Measurements from ENCODE around the gene PRKCE. TPM values are rescaled to one million over a fixed set of nuclear protein-coding genes. Genes with fewer than 3 reads are reported as not detected.
A peak's percentile ranks its signal among the peaks of the same experiment; 100 is the strongest.

Gene PRKCE
- total and polyA plus RNA-seq, 2 donors (not counting 1 experiment from before 2014, with no cell fraction given) = 14.1 to 19.0 TPM

DNA sequence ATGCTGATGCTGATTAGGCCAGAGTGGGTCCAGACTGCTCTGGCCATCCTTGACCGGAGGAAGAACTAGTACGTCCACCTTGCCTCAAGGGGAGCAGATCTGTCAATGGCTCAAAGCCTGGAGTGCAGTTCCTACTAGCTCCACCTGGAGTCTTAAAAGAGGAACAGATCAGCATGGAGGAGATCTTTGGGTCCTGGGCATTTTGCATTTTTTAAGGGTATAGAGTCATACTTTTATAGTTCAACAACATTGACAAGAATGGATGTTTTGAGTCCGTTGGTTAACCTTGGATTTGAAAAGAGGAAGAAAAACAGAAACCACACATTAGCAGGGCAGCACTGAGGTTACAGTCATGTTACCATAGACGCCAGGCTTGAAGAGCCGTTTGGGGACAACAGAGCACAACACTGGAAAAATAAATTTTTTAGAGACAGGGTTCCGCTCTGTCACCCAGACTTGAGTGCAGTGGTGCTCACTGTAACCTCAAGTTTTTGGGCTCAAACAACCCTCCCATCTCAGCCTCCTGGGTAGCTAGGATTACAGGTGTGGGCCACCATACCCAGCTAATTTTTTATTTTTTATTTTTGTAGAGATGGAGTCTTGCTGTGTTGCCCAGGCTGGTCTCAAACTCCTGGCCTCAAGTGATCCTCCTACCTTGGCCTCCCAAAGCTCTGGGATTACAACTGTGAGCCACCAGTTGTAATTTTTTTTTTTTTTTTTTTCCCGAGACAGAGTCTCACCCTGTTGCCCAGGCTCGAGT is 78.5 kb downstream of the PRKCE start:
- DNase-seq (ENCODE audit: low read depth in 2 of 2) = no peak
- Histone ChIP-seq H3K36me3 (ENCODE audit: control insufficient read depth, insufficient read depth, low read length) (no peaks in the 10 kb centered on the region), H4K20me1 (ENCODE audit: control insufficient read depth, extremely low read depth, insufficient read depth, low read length) (no peaks in the 10 kb centered on the region), H3K9ac (ENCODE audit: insufficient read depth, low read length) (no peak overlapping the region), H3K4me3 (replicated peaks in 1 of 4; ENCODE audit: control extremely low read depth in 1 of 4, insufficient read depth in 1 of 4, low read depth in 3 of 4, low read length in 4 of 4) (no peak overlapping the region), H3K4me2 (ENCODE audit: extremely low read depth, insufficient read depth, low read length) (no peak overlapping the region), H3K27ac (ENCODE audit: insufficient read depth, low read length) (no peak overlapping the region), H2AFZ (ENCODE audit: low read length) (no peak overlapping the region), H3K27me3 (ENCODE audit: control insufficient read depth, insufficient read depth, low read length) (no peaks in the 10 kb centered on the region), H3K79me2 (ENCODE audit: control insufficient read depth, insufficient read depth, low read length) (no peaks in the 10 kb centered on the region), H3K9me3 (ENCODE audit: control insufficient read depth, insufficient read depth, low read depth, low read length) (no peaks in the 10 kb centered on the region), H3K4me1 (ENCODE audit: control insufficient read depth, extremely low read depth, insufficient read depth, low read length) (no peaks in the 10 kb centered on the region)
- TF ChIP-seq, protein P1, sequence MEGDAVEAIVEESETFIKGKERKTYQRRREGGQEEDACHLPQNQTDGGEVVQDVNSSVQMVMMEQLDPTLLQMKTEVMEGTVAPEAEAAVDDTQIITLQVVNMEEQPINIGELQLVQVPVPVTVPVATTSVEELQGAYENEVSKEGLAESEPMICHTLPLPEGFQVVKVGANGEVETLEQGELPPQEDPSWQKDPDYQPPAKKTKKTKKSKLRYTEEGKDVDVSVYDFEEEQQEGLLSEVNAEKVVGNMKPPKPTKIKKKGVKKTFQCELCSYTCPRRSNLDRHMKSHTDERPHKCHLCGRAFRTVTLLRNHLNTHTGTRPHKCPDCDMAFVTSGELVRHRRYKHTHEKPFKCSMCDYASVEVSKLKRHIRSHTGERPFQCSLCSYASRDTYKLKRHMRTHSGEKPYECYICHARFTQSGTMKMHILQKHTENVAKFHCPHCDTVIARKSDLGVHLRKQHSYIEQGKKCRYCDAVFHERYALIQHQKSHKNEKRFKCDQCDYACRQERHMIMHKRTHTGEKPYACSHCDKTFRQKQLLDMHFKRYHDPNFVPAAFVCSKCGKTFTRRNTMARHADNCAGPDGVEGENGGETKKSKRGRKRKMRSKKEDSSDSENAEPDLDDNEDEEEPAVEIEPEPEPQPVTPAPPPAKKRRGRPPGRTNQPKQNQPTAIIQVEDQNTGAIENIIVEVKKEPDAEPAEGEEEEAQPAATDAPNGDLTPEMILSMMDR (conservative IDR thresholded peaks at IDR 0.05 in 1 of 2, IDR thresholded peaks at IDR 0.05 in 1 of 2; ENCODE audit: low read depth in 1 of 2, low read length in 2 of 2) = peak in 1 of 2 donors; percentile 18
- no peak for TF ChIP-seq EZH2 (IDR thresholded peaks at IDR 0.05; ENCODE audit: low read length, missing control alignments)

DNA sequence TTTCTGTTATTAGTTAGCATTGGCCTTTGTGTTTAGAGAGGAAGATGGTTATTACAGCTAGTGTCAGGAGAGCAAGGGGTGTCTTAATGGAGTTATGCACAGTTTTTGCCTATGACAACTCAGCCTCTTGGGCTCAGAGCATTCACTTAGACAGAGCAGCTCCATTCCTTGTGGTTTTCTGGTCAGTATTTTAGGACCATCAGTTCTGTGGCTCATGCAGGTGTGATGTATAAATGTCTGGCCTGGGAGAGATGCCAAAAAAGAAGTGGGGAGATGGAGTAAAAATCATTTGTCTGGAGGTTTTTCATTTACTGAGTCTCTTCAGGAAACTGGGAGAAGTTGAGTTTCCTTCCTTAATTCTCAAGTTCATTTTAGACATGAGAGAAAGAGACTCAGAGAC is 79.7 kb downstream of the PRKCE start:
- no peaks in the 10 kb centered on the region for H3K9me3 ChIP-seq (ENCODE audit: control insufficient read depth, insufficient read depth, low read depth, low read length)

DNA sequence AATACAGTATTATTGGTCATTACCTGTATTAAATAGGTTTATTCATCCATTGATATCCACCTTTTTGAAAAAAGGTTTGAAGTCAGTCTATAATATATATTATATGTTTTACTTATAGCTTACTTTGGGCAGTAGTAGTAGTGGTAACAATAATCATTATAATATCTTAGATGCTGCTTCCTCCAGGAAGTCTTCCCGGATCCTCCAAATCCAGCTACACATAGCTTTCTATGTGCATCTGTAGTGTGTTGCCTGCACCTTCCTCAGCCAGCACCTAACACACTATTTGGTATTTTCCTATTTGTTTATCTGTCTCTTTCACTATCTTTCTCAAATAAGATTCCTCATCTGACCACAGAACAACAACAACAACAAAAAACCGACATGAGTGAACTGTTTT is 81.0 kb downstream of the PRKCE start:
- Histone ChIP-seq H2AFZ (ENCODE audit: low read length) (no peak overlapping the region), H3K9ac (ENCODE audit: insufficient read depth, low read length) (no peak overlapping the region), H3K9me3 (ENCODE audit: control insufficient read depth, insufficient read depth, low read depth, low read length) (no peaks in the 10 kb centered on the region), H3K36me3 (ENCODE audit: control insufficient read depth, insufficient read depth, low read length) (no peaks in the 10 kb centered on the region), H3K79me2 (ENCODE audit: control insufficient read depth, insufficient read depth, low read length) (no peaks in the 10 kb centered on the region), H3K4me1 (ENCODE audit: control insufficient read depth, extremely low read depth, insufficient read depth, low read length) (no peaks in the 10 kb centered on the region), H3K27me3 (ENCODE audit: control insufficient read depth, insufficient read depth, low read length) (no peaks in the 10 kb centered on the region), H3K27ac (ENCODE audit: insufficient read depth, low read length) (no peak overlapping the region), H3K4me3 (replicated peaks in 1 of 4; ENCODE audit: control extremely low read depth in 1 of 4, insufficient read depth in 1 of 4, low read depth in 3 of 4, low read length in 4 of 4) (no peak overlapping the region), H4K20me1 (ENCODE audit: control insufficient read depth, extremely low read depth, insufficient read depth, low read length) (no peaks in the 10 kb centered on the region), H3K4me2 (ENCODE audit: extremely low read depth, insufficient read depth, low read length) (no peak overlapping the region)
- DNase-seq (ENCODE audit: low read depth in 2 of 2) = no peak
- TF ChIP-seq, protein P1 (conservative IDR thresholded peaks at IDR 0.05 in 1 of 2, IDR thresholded peaks at IDR 0.05 in 1 of 2; ENCODE audit: low read depth in 1 of 2, low read length in 2 of 2) = no peak
- no peak for TF ChIP-seq EZH2 (IDR thresholded peaks at IDR 0.05; ENCODE audit: low read length, missing control alignments)

More for the DNA sequence above, 79.7 kb downstream of the PRKCE start:
- H3K27ac ChIP-seq (ENCODE audit: insufficient read depth, low read length) = no peak overlapping the region
- TF ChIP-seq, protein P1 (conservative IDR thresholded peaks at IDR 0.05 in 1 of 2, IDR thresholded peaks at IDR 0.05 in 1 of 2; ENCODE audit: low read depth in 1 of 2, low read length in 2 of 2) = no peak
- no peak overlapping the region for H2AFZ ChIP-seq (ENCODE audit: low read length)
- H3K36me3 ChIP-seq (ENCODE audit: control insufficient read depth, insufficient read depth, low read length) = no peaks in the 10 kb centered on the region
- no peak overlapping the region for H3K4me3 ChIP-seq (replicated peaks in 1 of 4; ENCODE audit: control extremely low read depth in 1 of 4, insufficient read depth in 1 of 4, low read depth in 3 of 4, low read length in 4 of 4)
- no peaks in the 10 kb centered on the region for H3K79me2 ChIP-seq (ENCODE audit: control insufficient read depth, insufficient read depth, low read length)
- H3K4me1 ChIP-seq (ENCODE audit: control insufficient read depth, extremely low read depth, insufficient read depth, low read length) = no peaks in the 10 kb centered on the region
- peak in 1 of 2 donors; percentile 53 for DNase-seq (ENCODE audit: low read depth in 2 of 2)
- no peaks in the 10 kb centered on the region for H4K20me1 ChIP-seq (ENCODE audit: control insufficient read depth, extremely low read depth, insufficient read depth, low read length)
- H3K9ac ChIP-seq (ENCODE audit: insufficient read depth, low read length) = no peak overlapping the region
- H3K27me3 ChIP-seq (ENCODE audit: control insufficient read depth, insufficient read depth, low read length) = no peaks in the 10 kb centered on the region
- no peak overlapping the region for H3K4me2 ChIP-seq (ENCODE audit: extremely low read depth, insufficient read depth, low read length)

Measured in fibroblast of lung (primary cell).